Uterus (tissue), 2 donors: Measurements from ENCODE around the gene SUCLG2.

Source experiments
- POLR2A ChIP-seq, 2 donors: fragments of 450-650 bp; IDR thresholded peaks; one replicate each; pipeline ENCODE4 v1.6.1; 2016; ENCODE audit warnings: antibody characterized with exemption in 2 of 2, mild to moderate bottlenecking in 1 of 2, moderate library complexity in 1 of 2
- TF ChIP-seq, protein P1 (sequence below), 4 experiments: fragments of 200-600 bp in 2 of 4; fragments of 450-650 bp in 2 of 4; sonication (generic) in 2 of 4; IDR thresholded peaks; one replicate each; pipeline ENCODE4 v1.5.1; 2016 to 2019; ENCODE audit warnings: antibody characterized with exemption in 4 of 4, mild to moderate bottlenecking in 2 of 4, moderate library complexity in 1 of 4

DNA sequence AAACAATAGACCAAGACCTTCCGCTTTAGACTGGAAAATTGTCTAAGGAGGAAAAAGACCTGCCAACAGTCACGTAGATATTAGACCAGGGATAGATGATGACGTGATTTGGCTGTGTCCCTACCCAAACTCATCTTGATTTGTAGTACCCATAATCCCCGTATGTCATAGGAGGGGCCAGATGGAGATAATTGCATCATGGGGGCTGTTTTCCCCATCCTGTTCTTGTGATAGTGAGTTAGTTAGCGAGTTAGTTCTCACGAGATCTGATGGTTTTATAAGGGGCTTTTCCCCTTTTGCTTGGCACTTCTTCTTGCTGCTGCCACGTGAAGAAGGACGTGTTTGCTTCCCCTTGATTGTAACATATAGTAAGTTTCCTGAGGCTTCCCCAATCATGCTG, 31.7 kb upstream of the SUCLG2 start:
- TF ChIP-seq, protein P1, sequence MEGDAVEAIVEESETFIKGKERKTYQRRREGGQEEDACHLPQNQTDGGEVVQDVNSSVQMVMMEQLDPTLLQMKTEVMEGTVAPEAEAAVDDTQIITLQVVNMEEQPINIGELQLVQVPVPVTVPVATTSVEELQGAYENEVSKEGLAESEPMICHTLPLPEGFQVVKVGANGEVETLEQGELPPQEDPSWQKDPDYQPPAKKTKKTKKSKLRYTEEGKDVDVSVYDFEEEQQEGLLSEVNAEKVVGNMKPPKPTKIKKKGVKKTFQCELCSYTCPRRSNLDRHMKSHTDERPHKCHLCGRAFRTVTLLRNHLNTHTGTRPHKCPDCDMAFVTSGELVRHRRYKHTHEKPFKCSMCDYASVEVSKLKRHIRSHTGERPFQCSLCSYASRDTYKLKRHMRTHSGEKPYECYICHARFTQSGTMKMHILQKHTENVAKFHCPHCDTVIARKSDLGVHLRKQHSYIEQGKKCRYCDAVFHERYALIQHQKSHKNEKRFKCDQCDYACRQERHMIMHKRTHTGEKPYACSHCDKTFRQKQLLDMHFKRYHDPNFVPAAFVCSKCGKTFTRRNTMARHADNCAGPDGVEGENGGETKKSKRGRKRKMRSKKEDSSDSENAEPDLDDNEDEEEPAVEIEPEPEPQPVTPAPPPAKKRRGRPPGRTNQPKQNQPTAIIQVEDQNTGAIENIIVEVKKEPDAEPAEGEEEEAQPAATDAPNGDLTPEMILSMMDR (IDR thresholded peaks at IDR 0.05), result no peak
- no peak for TF ChIP-seq POLR2A (IDR thresholded peaks at IDR 0.05)
